GM10266 (cell line): ENCODE measurements around the gene SENP1.
"Not testable (repeated sequence)": the region's sequence is repeated elsewhere in the genome, so short reads cannot be mapped to it uniquely, and the experiment has no call there.

Experiments used
- DNase-seq: peaks from one replicate; pipeline ENCODE4 v3.0.0; 2012; ENCODE audit errors: extremely low spot score
- CTCF ChIP-seq: IDR thresholded peaks from 2 replicates; pipeline ENCODE4 v1.5.1; 2012; ENCODE audit warnings: mild to moderate bottlenecking, low read depth; ENCODE audit not compliant: control insufficient read depth, insufficient read depth; ENCODE audit errors: missing control alignments

SENP1 gene

GRCh38 chr12:48122065-48122834 is 16.4 kb upstream of the SENP1 start:
- DNase-seq: no peak
- TF ChIP-seq CTCF: no peak

DNA sequence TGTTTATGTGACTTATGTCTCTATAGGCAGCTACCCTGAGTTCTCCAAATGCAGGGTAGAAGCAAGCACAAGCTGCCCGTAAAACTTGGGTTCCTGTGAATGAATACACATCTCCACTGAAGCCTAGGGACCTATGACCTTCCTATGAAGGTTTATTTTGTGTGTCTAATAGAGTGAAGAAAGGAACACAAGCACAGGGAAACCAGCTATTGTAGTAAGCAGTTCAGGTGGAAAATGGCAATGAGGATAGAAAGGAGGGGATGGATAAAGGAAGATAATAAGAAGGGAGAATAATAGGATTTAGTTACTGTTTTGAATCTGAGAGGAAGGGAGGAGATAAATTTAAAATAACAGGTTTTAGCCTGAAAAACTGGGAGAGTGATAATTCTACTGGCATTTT is 15.6 kb upstream of the SENP1 start:
- no peak for DNase-seq
- no peak for TF ChIP-seq CTCF

- DNase-seq: no peak
Measured at GRCh38 chr12:48119834-48120195, 13.9 kb upstream of the SENP1 start.

GRCh38 chr12:48119078-48119833 is 13.4 kb upstream of the SENP1 start, which contains the start of gene PFKM:
Gene PFKM (plus strand): TSS chr12:48119364. CDS start chr12:48122775, 3,411 bp downstream.
- TF ChIP-seq CTCF: no peak
- peak; percentile 89 for DNase-seq

More at GRCh38 chr12:48119834-48120195, 13.9 kb upstream of the SENP1 start:
- no peak for TF ChIP-seq CTCF

GRCh38 chr12:48118284-48118871 is 12.5 kb upstream of the SENP1 start:
- DNase-seq: no peak

DNA sequence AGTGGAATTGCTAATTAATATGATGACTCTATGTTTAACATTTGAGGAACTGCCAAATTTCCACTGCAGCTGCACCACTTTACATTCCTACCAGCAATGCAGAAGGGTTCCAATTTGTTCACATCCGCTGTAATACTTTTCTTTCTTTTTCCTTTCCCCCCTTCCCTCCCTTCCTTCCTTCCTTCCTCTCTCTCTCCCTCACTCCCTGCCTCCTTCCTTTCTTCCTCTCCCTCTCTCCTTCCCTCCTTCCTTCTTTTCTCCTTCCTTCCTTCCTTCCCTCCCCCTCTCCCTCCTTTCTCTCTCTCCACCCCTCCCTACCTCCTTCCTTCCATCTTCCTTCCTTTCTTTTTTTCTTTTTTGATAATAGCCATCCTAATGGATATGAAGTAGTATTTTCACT is 10.1 kb upstream of the SENP1 start:
- TF ChIP-seq CTCF: no peak
- no peak for DNase-seq

More at GRCh38 chr12:48118284-48118871, 12.5 kb upstream of the SENP1 start:
- TF ChIP-seq CTCF: no peak

DNA sequence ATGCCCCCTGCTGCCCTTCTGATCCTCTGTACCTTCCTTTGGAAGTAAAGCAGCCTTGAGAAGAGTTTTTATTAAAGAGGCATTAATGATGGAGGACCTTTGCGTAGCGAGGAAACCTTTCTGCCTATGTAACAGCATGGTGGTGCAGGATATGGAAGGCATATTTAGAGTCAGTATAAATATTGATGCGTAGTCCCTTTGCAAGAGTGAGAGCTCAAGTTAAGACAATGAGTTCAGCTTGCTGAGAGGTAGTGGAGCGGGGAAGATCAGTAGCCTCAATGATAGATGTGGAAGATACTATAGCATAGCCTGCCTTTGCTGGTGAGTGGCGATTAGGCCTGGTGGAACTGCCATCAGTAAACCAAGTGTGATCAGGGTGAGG is 5.4 kb upstream of the SENP1 start:
- not testable (repeated sequence) for DNase-seq
